GM19239 (cell line): Measurements from ENCODE around the gene TTC33.

Source experiments
- DNase-seq: peaks from one replicate; pipeline ENCODE4 v3.0.0; 2011; ENCODE audit warnings: low spot score; ENCODE audit not compliant: insufficient read length
- FAIRE-seq: peaks from 2 replicates; lab custom pipeline; 2011; peaks lifted over from hg19 to GRCh38; lab: Jason Lieb, UNC

TTC33 gene

DNA sequence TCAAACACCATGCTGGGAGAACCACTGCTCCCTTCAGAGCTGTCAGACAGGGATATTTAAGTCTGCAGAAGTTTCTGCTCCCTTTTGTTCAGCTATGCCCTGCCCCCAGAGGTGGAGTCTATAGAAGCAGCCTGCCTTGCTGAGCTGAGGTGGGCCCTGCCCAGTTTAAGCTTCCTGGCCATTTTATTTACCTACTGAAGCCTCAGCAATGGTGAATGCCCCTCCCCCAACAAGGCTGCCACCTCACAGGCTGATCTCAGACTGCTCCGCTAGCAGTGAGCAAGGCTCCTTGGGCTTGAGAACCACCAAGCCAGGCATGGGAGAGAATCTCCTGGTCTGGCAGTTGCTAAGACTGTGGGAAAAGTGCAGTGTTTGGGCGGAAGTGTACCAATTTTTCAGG, 281.5 kb downstream of the TTC33 start:
- no peak for DNase-seq
- no peak for FAIRE-seq

DNA sequence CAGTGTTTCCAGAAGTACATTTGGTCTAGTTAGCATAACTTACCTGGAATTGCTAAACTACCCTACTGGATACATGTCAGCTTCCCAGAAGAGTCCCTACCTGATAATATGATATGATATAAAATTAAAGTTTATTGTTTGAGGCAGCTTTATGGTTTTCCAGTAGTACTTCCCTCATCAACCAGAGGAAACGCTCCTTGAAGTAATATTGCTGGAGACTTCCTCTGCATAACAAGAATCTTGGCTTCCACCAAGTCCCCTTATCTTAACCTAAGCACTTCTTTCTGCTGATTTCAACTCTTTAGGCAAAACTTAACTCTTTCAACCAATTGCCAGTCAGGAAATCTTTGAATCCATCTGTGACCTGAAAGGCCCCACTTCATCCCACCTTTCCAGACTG, 290.3 kb downstream of the TTC33 start:
- DNase-seq (no peak), FAIRE-seq (no peak)

DNA sequence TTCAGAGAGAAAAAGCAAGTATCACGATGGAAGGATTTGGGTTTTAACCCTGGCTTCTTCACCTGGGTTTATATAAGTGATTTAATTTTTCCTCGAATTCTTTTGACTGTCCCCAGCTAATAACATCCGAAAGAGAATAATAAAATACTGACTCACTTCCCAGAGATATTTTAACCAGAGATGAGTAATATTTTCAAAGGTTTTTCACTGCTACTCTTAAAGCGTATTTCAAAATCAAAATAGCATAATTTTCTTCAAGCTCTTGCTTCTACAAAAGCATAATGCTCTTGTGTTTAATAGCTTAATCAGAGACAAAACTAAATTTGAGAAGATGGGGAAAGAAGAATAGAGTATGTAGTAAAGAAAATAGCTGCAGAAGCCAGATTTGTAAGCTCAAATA, 291.2 kb downstream of the TTC33 start:
- FAIRE-seq, result no peak
- DNase-seq, result no peak
